Stimulated activated CD8-positive, alpha-beta memory T cell treated with anti-CD3 and anti-CD28 coated beads, Interleukin-15, amount 100 ng/mL, for 24 hours (primary cell): ENCODE data around the gene ZNF853.

Experiments used
- DNase-seq: peaks from one replicate; pipeline ENCODE4 v3.0.0-alpha.2; 2020; ENCODE audit warnings: low read depth

The ZNF853 gene

GRCh38 chr7:6636741-6637543 lies 21.5 kb downstream of the ZNF853 start, which contains the start of gene ZNF316:
TSS of gene ZNF316 (plus strand) at chr7:6637318. CDS start at chr7:6642410, 5,092 bp downstream.
- peak; percentile 52 for DNase-seq

GRCh38 chr7:6637544-6638229 lies 22.3 kb downstream of the ZNF853 start:
- peak; percentile 35 for DNase-seq

- no peak for DNase-seq
Observed at GRCh38 chr7:6639032-6639431, 23.6 kb downstream of the ZNF853 start.

GRCh38 chr7:6639627-6640026 lies 24.2 kb downstream of the ZNF853 start:
- no peak for DNase-seq

GRCh38 chr7:6640246-6640721 lies 24.9 kb downstream of the ZNF853 start:
- no peak for DNase-seq

- no peak for DNase-seq
Observed at GRCh38 chr7:6641305-6642035, 26.1 kb downstream of the ZNF853 start.

GRCh38 chr7:6642239-6642839 lies 26.9 kb downstream of the ZNF853 start:
- no peak for DNase-seq

GRCh38 chr7:6642861-6643640 lies 27.6 kb downstream of the ZNF853 start:
- DNase-seq, result no peak

- DNase-seq, result no peak
Observed at GRCh38 chr7:6643915-6644625, 28.7 kb downstream of the ZNF853 start.

- DNase-seq, result no peak
Observed at GRCh38 chr7:6644728-6645127, 29.3 kb downstream of the ZNF853 start.

- DNase-seq, result no peak
Observed at GRCh38 chr7:6646465-6646864, 31.1 kb downstream of the ZNF853 start.

GRCh38 chr7:6647080-6647479 lies 31.7 kb downstream of the ZNF853 start:
- DNase-seq, result no peak

- DNase-seq, result no peak
Observed at GRCh38 chr7:6647541-6647940, 32.1 kb downstream of the ZNF853 start.

- no peak for DNase-seq
Observed at GRCh38 chr7:6648066-6648814, 32.8 kb downstream of the ZNF853 start.

- DNase-seq, result no peak
Observed at GRCh38 chr7:6648815-6649104, 33.4 kb downstream of the ZNF853 start.

GRCh38 chr7:6649241-6649961 lies 34.0 kb downstream of the ZNF853 start:
- DNase-seq, result no peak

GRCh38 chr7:6650086-6650485 lies 34.7 kb downstream of the ZNF853 start:
- DNase-seq, result no peak

- DNase-seq, result no peak
Observed at GRCh38 chr7:6650521-6651011, 35.2 kb downstream of the ZNF853 start.

- DNase-seq, result no peak
Observed at GRCh38 chr7:6651851-6652445, 36.5 kb downstream of the ZNF853 start.
